SK-N-SH treated with all-trans-retinoic acid at 6 μM for 48 hours (cell line): ENCODE results near the gene PTPRN2.

ENCODE experiments used
- ATAC-seq: fragments of 200-7000 bp; cut with Tn5 transposase; 3 replicates; pipeline ENCODE4 v1.9.1; 2020; ENCODE audit warnings: mild to moderate bottlenecking, moderate library complexity
- ARNTL ChIP-seq: fragments of 450-650 bp; formaldehyde crosslinking; IDR thresholded peaks from 2 replicates; pipeline ENCODE4 v1.5.0; 2020; ENCODE audit warnings: low read depth, mild to moderate bottlenecking, moderate library complexity, borderline replicate concordance
- CREB5 ChIP-seq: fragments of 250-450 bp; sonication (Bioruptor Pico); IDR thresholded peaks from 2 replicates; pipeline ENCODE4 v1.5.1; 2020; ENCODE audit warnings: low read depth, mild to moderate bottlenecking, moderate library complexity
- CSDC2 ChIP-seq: fragments of 250-450 bp; sonication (Bioruptor Pico); IDR thresholded peaks from 2 replicates; pipeline ENCODE4 v1.5.0; 2020; ENCODE audit warnings: mild to moderate bottlenecking, moderate library complexity
- CSRNP3 ChIP-seq: fragments of 250-450 bp; sonication (Bioruptor Pico); IDR thresholded peaks from 2 replicates; pipeline ENCODE4 v1.5.1; 2021; ENCODE audit warnings: mild to moderate bottlenecking, moderate library complexity
- ESRRG ChIP-seq: fragments of 250-450 bp; sonication (Bioruptor Pico); IDR thresholded peaks from 2 replicates; pipeline ENCODE4 v1.6.1; 2021; ENCODE audit warnings: mild to moderate bottlenecking
- GLIS3 ChIP-seq: fragments of 250-450 bp; sonication (Bioruptor Pico); IDR thresholded peaks from 2 replicates; pipeline ENCODE4 v1.5.0; 2020; ENCODE audit warnings: mild to moderate bottlenecking, moderate library complexity
- ISL1 ChIP-seq: fragments of 250-450 bp; sonication (Bioruptor Pico); IDR thresholded peaks from 2 replicates; pipeline ENCODE4 v2.1.2; 2022; ENCODE audit warnings: mild to moderate bottlenecking, moderate library complexity
- PATZ1 ChIP-seq: fragments of 250-450 bp; sonication (Bioruptor Pico); IDR thresholded peaks from 2 replicates; pipeline ENCODE4 v1.8.0; 2020; ENCODE audit warnings: mild to moderate bottlenecking, moderate library complexity, borderline replicate concordance
- POU6F1 ChIP-seq: fragments of 250-450 bp; sonication (Bioruptor Pico); IDR thresholded peaks from 2 replicates; pipeline ENCODE4 v1.8.0; 2021; ENCODE audit warnings: low read depth, mild to moderate bottlenecking, moderate library complexity, borderline replicate concordance
- RARB ChIP-seq: fragments of 250-450 bp; sonication (Bioruptor Pico); IDR thresholded peaks from 2 replicates; pipeline ENCODE4 v1.8.0; 2021; ENCODE audit warnings: mild to moderate bottlenecking, moderate library complexity
- SNAI2 ChIP-seq: fragments of 250-450 bp; sonication (Bioruptor Pico); IDR thresholded peaks from 2 replicates; pipeline ENCODE4 v1.5.0; 2020; ENCODE audit warnings: mild to moderate bottlenecking, moderate library complexity
- TOX ChIP-seq: fragments of 250-450 bp; sonication (Bioruptor Pico); IDR thresholded peaks from 2 replicates; pipeline ENCODE4 v1.8.0; 2021; ENCODE audit warnings: mild to moderate bottlenecking, moderate library complexity, borderline replicate concordance
- TSHZ2 ChIP-seq: fragments of 250-450 bp; sonication (Bioruptor Pico); IDR thresholded peaks from 2 replicates; pipeline ENCODE4 v1.5.0; 2020; ENCODE audit warnings: mild to moderate bottlenecking, moderate library complexity
- ZC3H10 ChIP-seq: fragments of 250-450 bp; sonication (Bioruptor Pico); IDR thresholded peaks from 2 replicates; pipeline ENCODE4 v1.5.1; 2021; ENCODE audit warnings: mild to moderate bottlenecking, moderate library complexity
- ZFP3 ChIP-seq: fragments of 250-450 bp; sonication (Bioruptor Pico); IDR thresholded peaks from 2 replicates; pipeline ENCODE4 v1.5.0; 2020; ENCODE audit warnings: mild to moderate bottlenecking, moderate library complexity
- ZFP30 ChIP-seq: fragments of 450-650 bp; formaldehyde crosslinking; IDR thresholded peaks from 2 replicates; pipeline ENCODE4 v1.5.0; 2022; ENCODE audit warnings: mild to moderate bottlenecking, moderate library complexity
- ZNF565 ChIP-seq: fragments of 450-650 bp; formaldehyde crosslinking; conservative IDR thresholded peaks from 2 replicates; pipeline ENCODE4 v1.5.0; 2020; ENCODE audit warnings: low read depth, mild to moderate bottlenecking, moderate library complexity
- ZNF70 ChIP-seq: fragments of 450-650 bp; formaldehyde crosslinking; IDR thresholded peaks from 2 replicates; pipeline ENCODE4 v1.5.0; 2020; ENCODE audit warnings: mild to moderate bottlenecking, moderate library complexity
- ZNF8 ChIP-seq: fragments of 450-650 bp; formaldehyde crosslinking; IDR thresholded peaks from 2 replicates; pipeline ENCODE4 v1.5.0; 2020; ENCODE audit warnings: mild to moderate bottlenecking, moderate library complexity

PTPRN2 gene

GRCh38 chr7:157611341-157611740 lies 976.3 kb downstream of the PTPRN2 start:
- TF ChIP-seq GLIS3 (CRISPR knock-in tag) (no peak), ZC3H10 (CRISPR knock-in tag) (no peak)

GRCh38 chr7:157610671-157611295 lies 976.8 kb downstream of the PTPRN2 start:
- no peak for TF ChIP-seq ZNF70 (CRISPR knock-in tag)
- no peak for TF ChIP-seq CSRNP3 (CRISPR knock-in tag)
- no peak for TF ChIP-seq ZC3H10 (CRISPR knock-in tag)
- no peak for TF ChIP-seq PATZ1 (CRISPR knock-in tag)
- no peak for TF ChIP-seq POU6F1
- TF ChIP-seq TOX (CRISPR knock-in tag): no peak
- TF ChIP-seq ZNF565 (CRISPR knock-in tag): no peak
- TF ChIP-seq ZFP3 (CRISPR knock-in tag): no peak
- TF ChIP-seq RARB (CRISPR knock-in tag): no peak
- TF ChIP-seq GLIS3 (CRISPR knock-in tag): no peak
- TF ChIP-seq ARNTL: no peak
- no peak for TF ChIP-seq SNAI2 (CRISPR knock-in tag)
- TF ChIP-seq ZFP30 (CRISPR knock-in tag): no peak
- TF ChIP-seq CREB5 (CRISPR knock-in tag): no peak
- TF ChIP-seq ESRRG (CRISPR knock-in tag): no peak
- TF ChIP-seq ISL1 (CRISPR knock-in tag): no peak
- no peak for TF ChIP-seq ZNF8
- no peak for ATAC-seq

More at GRCh38 chr7:157611341-157611740, 976.3 kb downstream of the PTPRN2 start:
- ATAC-seq: no peak

- ATAC-seq: no peak
- no peak for TF ChIP-seq PATZ1 (CRISPR knock-in tag)
- no peak for TF ChIP-seq CSDC2 (CRISPR knock-in tag)
- no peak for TF ChIP-seq TSHZ2 (CRISPR knock-in tag)
- no peak for TF ChIP-seq ZNF8
These were observed 977.5 kb downstream of the PTPRN2 start for GRCh38 chr7:157609932-157610640.
